ENCODE data around the gene ALOX5AP. TPM values are rescaled to one million over a fixed set of nuclear protein-coding genes. Genes with fewer than 3 reads are reported as not detected.

Gene ALOX5AP
- total and polyA plus RNA-seq, 10 of the 15 experiments (the other 5 are each of a cell fraction or from before 2014, with no cell fraction given): 45.9 to 426 (median 109) TPM

GRCh38 chr13:30796631-30797601, 61.6 kb downstream of the ALOX5AP start:
- Histone ChIP-seq H3K9ac (ENCODE audit: control insufficient read depth, insufficient read depth, low read length) (no peak overlapping the region), H4K20me1 (ENCODE audit: control insufficient read depth, insufficient read depth) (no peaks in the 10 kb centered on the region), H3K79me2 (ENCODE audit: control insufficient read depth, insufficient read depth, low read length) (no peaks in the 10 kb centered on the region), H2AFZ (ENCODE audit: control insufficient read depth, low read depth, low read length) (peak overlapping the region; percentile 62), H3K4me3 (no peak overlapping the region), H3K36me3 (ENCODE audit: control insufficient read depth in 2 of 2, insufficient read depth in 2 of 2, low read length in 1 of 2) (no peaks in the 10 kb centered on the region), H3K4me1 (ENCODE audit: control insufficient read depth, insufficient read depth, low read length) (peaks cover 11% of the 10 kb centered on the region), H3K27me3 (replicated peaks in 1 of 2; ENCODE audit: control insufficient read depth in 2 of 2, insufficient read depth in 2 of 2, low read length in 1 of 2) (no peaks in the 10 kb centered on the region), H3K27ac (ENCODE audit: control insufficient read depth, insufficient read depth) (no peak overlapping the region), H3K4me2 (ENCODE audit: control insufficient read depth, insufficient read depth) (peak overlapping the region; percentile 61), H3K9me3 (replicated peaks; ENCODE audit: control insufficient read depth, insufficient read depth, low read length) (no peaks in the 10 kb centered on the region)
- ChIA-PET CTCF (interaction anchor here (0.5 to 2.2 kb wide), 23 partner anchors 8 to 682 kb away, joined by 3 to 8 read pairs (median 4); no protein-coding TSS in a partner anchor), SMC1A (ENCODE audit: uncharacterized antibody, unreplicated experiment) (interaction anchor here (0.5 to 4.5 kb wide), 27 partner anchors 18 to 425 kb away, joined by 3 to 51 read pairs (median 4); partner anchors contain the start of genes ALOX5AP and USPL1), RAD21 (ENCODE audit: unreplicated experiment) (interaction anchor here (0.7 to 7.0 kb wide), 20 partner anchors 8 to 663 kb away, joined by 3 to 66 read pairs (median 4); partner anchors contain the start of gene ALOX5AP), POLR2A (interaction anchor here (0.5 to 2.5 kb wide), 8 partner anchors 10 to 220 kb away, joined by 3 to 14 read pairs (median 3); no protein-coding TSS in a partner anchor)
- 24% methylated on average over 20 of the region's 20 CpGs for WGBS (ENCODE audit: insufficient coverage, insufficient replicate concordance, low lambda C conversion rate, missing lambda C conversion rate)
- in situ Hi-C loops (cut with MboI) (loop anchor here (5.0 kb wide), 1 partner anchor 115 kb away; no protein-coding TSS in a partner anchor), intact Hi-C loops (cut with micrococcal nuclease; ENCODE audit: unreplicated experiment) (loop anchor here (2.0 kb wide), 1 partner anchor 52 kb away; no protein-coding TSS in a partner anchor)
- FAIRE-seq: peak; percentile 31
- no peak for DNase-seq (ENCODE audit: low read depth, low spot score)
- ATAC-seq: peak; percentile 81
- no TSS peak for BruUV-seq (replicated peaks)
- TF ChIP-seq SMAD5 (IDR thresholded peaks at IDR 0.05; ENCODE audit: low read depth): no peak
- peak; percentile 87; the same call in 1 of the 2 replicates for TF ChIP-seq ZNF217 (IDR thresholded peaks at IDR 0.05)
- peak; percentile 76 for TF ChIP-seq YY1 (IDR thresholded peaks at IDR 0.05; ENCODE audit: low read depth, low read length)
- no peak for TF ChIP-seq ZNF384 (IDR thresholded peaks at IDR 0.05; ENCODE audit: borderline replicate concordance, low read depth, low read length)
- no peak for TF ChIP-seq CEBPB (IDR thresholded peaks at IDR 0.05; ENCODE audit: borderline replicate concordance in 1 of 2, low read depth in 2 of 2, low read length in 2 of 2)
- TF ChIP-seq SPI1 (IDR thresholded peaks at IDR 0.05; ENCODE audit: borderline replicate concordance, insufficient read depth, low read depth, low read length): no peak
- peak; percentile 81; the same call in 1 of the 2 replicates for TF ChIP-seq CHD2 (IDR thresholded peaks at IDR 0.05; ENCODE audit: borderline replicate concordance, low read depth, low read length)
- TF ChIP-seq PAX5 (IDR thresholded peaks at IDR 0.05; ENCODE audit: borderline replicate concordance, low read depth, low read length): peak; percentile 86
- no peak for TF ChIP-seq NFYA (IDR thresholded peaks at IDR 0.05; ENCODE audit: borderline replicate concordance, low read depth, low read length)
- no peak for TF ChIP-seq HSF1 (IDR thresholded peaks at IDR 0.05; ENCODE audit: low read depth, low read length)
- peak; percentile 92 for TF ChIP-seq MLLT1 (IDR thresholded peaks at IDR 0.05)
- no peak for TF ChIP-seq CBX3 (IDR thresholded peaks at IDR 0.05; ENCODE audit: borderline replicate concordance, low read depth)
- TF ChIP-seq NR2C2 (IDR thresholded peaks at IDR 0.05; ENCODE audit: borderline replicate concordance, control insufficient read depth, insufficient read length, low read depth): no peak
- no peak for TF ChIP-seq SREBF2 (IDR thresholded peaks at IDR 0.05; ENCODE audit: low read length)
- no peak for TF ChIP-seq STAT1 (conservative IDR thresholded peaks at IDR 0.05)
- no peak for TF ChIP-seq SREBF1 (IDR thresholded peaks at IDR 0.05; ENCODE audit: low read length)
- TF ChIP-seq SIX5 (IDR thresholded peaks at IDR 0.05; ENCODE audit: low read depth, low read length, severe bottlenecking): no peak
- no peak for TF ChIP-seq PAX8 (IDR thresholded peaks at IDR 0.05)

Data from GM12878 (cell line).